Stimulated activated CD8-positive, alpha-beta memory T cell treated with anti-CD3 and anti-CD28 coated beads, Interleukin-4, amount 100 ng/mL, for 24 hours (primary cell): ENCODE data around the gene TRMT1L.

Experiments used
- DNase-seq: peaks from one replicate; pipeline ENCODE4 v3.0.0-alpha.2; 2020; ENCODE audit warnings: low read depth

TRMT1L gene

DNA sequence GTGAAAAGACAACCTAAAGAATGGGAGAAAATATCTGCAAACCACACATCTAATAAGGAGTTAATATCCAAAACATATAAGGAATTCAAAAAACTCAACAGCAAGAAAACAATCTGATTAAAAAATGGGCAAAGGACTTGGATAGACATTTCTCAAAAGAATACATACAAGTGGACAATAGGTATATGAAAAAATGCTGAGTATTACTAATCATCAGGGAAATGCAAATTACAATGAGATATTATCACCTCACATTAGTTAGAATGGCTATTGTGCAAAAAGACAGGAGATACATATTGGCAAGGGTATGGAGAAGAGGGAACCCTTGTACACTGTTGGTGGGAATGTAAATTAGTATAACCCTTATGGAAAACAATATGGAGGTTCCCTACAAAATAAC, 44.9 kb downstream of the TRMT1L start:
- no peak for DNase-seq

- no peak for DNase-seq
These were observed 46.6 kb downstream of the TRMT1L start for GRCh38 chr1:185110145-185110544.

DNA sequence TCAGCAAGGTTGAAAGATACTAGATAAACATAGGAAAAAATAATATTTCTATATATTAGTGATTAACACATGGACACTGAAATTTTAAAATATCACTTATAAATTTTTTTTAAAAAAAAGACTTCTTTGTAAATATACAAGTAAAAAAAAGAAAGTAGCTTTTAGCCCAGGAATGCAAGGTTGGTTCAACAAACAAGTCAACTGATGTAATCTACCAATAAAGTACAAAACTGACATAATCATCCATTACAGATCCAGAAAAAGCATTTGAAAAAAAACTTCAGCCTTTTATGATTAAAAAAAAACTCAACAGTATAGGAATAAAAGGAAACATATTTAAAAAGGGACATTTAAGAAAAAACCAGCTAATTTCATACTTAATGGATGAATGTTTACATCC, 48.4 kb downstream of the TRMT1L start:
- DNase-seq: no peak

DNA sequence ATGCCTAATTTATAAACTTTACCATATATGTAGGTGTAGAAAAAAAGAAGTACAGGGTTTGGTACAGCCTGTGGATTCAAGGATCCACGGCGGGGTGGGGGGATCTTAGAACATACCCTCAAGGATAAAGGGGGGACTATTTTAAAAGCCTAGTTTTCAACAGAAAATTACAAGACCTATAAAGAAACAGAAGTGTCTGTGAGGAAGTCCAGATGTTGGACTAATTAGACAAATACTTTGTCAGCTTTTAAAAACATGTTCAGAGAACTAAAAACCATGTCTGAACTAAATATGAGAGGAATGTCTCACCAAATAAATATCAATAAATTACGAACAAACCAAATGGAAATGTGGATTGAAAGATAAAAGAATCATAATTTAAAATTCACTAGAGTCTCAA, 51.6 kb downstream of the TRMT1L start:
- no peak for DNase-seq

- DNase-seq: no peak
These were observed 52.7 kb downstream of the TRMT1L start for GRCh38 chr1:185104083-185104482.

DNA sequence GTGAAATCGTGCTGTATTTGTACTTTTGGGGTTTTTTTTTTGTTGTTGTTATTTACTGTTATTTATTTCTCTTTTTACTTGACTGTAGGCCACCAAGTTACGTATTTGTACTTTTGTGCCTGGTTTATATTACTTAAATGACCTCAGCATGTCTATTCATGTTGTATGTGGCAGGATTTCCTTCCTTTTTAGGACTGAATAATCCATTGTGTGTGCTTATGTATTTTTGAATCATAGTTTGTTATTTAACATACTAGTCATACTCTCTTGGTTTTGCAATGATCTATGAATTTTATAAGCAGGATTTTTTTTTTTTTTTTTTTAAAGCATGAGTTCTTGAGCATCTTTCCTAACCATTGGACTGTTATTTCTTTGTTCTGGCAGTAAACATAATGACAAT, 60.2 kb downstream of the TRMT1L start:
- DNase-seq: no peak

DNA sequence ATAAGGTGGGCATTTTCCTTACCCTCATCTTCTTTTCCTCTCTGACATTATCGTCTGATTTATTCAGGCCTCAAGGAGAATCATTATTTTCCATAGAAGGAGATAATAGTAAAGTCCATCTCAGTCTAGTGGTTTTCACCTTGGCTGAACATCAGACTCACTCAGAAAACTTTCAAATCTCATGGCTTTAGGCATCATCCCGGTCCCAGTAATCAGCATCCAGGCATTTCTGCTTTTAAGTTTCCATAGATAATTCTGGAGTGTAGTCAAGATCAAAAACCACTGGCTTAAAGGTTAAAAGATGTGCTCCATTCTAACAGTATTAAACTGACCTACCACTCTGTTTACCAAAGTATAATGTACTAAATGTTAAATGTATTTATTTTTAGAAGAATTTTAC, 62.0 kb downstream of the TRMT1L start:
- DNase-seq: no peak

DNA sequence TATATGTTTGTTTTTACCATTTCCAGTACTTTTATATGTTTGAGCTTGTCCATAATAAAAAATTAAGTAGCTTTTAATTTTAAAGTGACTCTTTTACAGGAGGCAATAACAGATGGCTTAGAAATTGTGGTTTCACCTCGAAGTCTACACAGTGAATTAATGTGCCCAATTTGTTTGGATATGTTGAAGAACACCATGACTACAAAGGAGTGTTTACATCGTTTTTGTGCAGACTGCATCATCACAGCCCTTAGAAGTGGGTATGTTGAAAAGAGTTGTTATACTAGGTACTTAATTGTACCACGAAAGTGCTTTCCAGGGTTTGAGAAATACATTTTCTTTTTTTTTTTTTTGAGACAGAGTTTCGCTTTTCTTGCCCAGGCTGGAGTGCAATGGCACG, 65.3 kb downstream of the TRMT1L start:
- DNase-seq: no peak

GRCh38 chr1:185087746-185088145, 69.0 kb downstream of the TRMT1L start:
- no peak for DNase-seq

DNA sequence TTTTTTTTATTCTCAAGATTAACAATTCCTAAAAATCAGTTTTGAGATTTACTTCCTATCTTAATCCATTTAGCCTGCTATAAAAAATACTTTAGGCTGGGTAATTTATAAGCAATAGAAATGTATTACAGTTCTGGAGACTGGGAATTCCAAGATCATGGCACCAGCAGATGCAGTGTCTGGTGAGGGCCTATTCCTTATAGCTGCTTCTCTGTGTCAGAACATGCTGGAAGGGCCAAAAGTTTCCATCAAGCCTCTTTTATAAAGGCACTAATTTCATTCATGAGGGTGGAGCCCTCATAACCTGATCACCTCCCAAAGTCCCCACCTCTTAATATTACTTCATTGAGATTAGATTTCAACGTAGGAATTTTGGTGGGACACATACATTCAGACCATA, 69.7 kb downstream of the TRMT1L start:
- no peak for DNase-seq

- no peak for DNase-seq
These were observed 72.9 kb downstream of the TRMT1L start for GRCh38 chr1:185083818-185084217.

DNA sequence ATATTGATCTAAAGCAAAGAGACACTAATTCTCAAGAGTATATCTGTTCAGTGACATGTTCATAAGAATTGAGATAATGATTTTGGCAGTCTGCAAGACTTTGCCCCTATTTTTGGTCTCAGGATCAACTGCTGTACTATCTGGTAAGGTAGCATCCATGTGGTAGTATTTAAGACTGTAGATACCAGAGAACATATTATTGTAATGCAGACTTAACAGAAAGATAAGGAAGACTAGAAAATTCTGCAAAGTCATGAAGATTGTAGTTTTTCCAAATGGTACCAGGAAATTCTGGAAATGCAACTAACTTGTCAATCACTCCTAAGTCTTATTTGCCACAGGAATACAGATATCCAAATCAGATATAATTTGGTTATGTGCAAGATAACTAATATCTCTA, 76.3 kb downstream of the TRMT1L start:
- DNase-seq: no peak

DNA sequence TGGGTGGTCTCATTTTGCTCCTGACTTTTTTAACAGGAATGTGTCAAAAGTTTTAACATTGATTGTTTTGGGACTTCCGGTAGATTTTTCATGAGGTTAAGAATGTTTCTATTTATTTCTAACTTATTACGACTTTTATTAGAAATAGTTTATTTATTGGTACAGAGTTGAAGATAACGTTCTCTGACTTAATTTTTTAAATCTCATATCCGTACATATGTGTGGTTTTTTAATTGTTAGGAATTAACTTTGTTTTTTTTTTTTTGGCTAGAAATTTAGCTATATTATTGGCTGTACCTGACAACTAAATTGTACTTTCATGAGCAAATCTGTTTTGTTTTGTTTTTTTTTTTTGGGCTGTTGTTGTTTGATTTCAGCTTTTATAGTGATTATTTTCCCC, 79.4 kb downstream of the TRMT1L start:
- DNase-seq: no peak

DNA sequence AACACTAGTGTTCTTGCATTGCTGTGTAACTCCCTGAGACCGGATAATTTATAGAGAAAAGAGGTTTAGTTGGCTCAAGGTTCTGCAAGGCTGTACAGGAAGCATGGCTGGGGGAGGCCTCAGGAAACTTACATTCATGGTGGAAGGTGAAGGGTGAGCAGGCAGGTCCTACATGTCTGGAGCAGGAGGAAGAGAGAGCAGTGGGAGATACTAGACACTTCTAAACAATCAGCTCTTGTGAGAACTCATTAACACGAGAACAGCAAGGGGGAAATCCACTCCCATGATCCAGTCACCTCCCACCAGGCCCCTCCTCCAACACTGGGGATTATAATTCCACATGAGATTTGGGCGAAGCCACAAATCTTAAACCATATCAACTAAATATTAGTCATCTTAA, 81.3 kb downstream of the TRMT1L start:
- DNase-seq: no peak

- no peak for DNase-seq
These were observed 82.4 kb downstream of the TRMT1L start for GRCh38 chr1:185074307-185074706.

GRCh38 chr1:185073725-185074124, 83.0 kb downstream of the TRMT1L start:
- DNase-seq: no peak

GRCh38 chr1:185070051-185070450, 86.7 kb downstream of the TRMT1L start:
- no peak for DNase-seq

DNA sequence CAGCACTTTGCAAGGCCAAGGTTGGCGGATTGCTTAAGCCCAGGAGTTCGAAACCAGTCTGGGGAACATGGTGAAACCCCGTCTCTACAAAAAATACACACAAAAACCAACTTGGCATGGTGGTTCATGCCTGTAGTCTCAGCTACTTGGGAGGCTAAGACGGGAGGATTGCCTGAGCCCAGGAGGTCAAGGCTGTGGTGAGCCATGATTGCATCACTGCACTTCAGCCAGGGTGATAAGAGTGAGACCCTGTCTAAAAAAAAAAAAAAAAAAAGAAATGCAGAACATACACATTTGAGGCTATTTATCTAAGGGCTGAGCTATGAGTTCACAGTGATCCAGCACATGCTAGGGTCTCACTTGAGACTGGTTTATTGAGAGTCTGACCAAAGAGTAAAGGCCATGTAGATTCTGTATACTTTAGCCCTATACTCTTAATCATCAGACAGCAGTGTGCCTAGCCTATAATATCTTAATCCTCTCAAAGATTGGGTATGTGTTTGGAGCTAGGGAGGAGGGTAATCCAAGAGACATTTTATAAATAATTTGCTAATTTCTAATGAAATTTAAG, 87.5 kb downstream of the TRMT1L start:
- no peak for DNase-seq

DNA sequence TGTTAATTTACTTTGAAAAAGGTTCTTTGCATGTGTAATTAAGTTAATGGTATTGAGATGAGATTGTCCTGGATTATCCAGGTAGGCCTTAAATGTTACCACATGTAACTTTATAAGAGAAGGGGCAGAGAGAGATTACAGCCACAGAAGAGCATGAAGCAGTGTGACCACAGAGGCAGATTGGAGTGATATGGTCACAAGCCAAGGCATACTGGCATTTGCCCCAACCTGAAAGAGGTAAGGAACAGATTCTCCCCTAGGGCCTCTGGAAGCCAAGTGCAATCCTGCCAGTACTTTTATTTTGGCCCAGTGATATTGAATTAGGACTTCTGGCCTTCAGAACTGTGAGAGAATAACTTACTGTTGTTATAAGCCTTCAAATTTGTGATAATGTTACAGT, 88.4 kb downstream of the TRMT1L start:
- DNase-seq: no peak
